Measurements from ENCODE around the gene B4GALNT1.

GRCh38 chr12:57592551-57593165, 40.3 kb downstream of the B4GALNT1 start:
- TF ChIP-seq CTCF (optimal IDR thresholded peaks at IDR 0.05 in 1 of 3, IDR thresholded peaks at IDR 0.05 in 1 of 3, conservative IDR thresholded peaks at IDR 0.05 in 1 of 3; ENCODE audit: extremely low read depth in 1 of 3, insufficient read depth in 2 of 3, low read length in 3 of 3) (no peak), EZH2 (IDR thresholded peaks at IDR 0.05; ENCODE audit: low read length) (no peak)

All from keratinocyte (primary cell).